HEK293 (cell line): ENCODE results near the gene BRSK1.

Experiments
- CTCF ChIA-PET: fragments of 350-600 bp; formaldehyde crosslinking; extraction: SDS; loops from one replicate; lab custom pipeline; 2021; ENCODE audit warnings: antibody characterized with exemption; lab: Yijun Ruan, JAX
- POLR2A ChIA-PET: fragments of 300-600 bp; formaldehyde crosslinking; extraction: SDS; loops from one replicate; lab custom pipeline; 2020; ENCODE audit warnings: antibody characterized with exemption, inconsistent platforms; lab: Yijun Ruan, JAX
- H3K27ac ChIP-seq: fragments of 200-500 bp; sonication (Bioruptor generic); 2 replicates; pipeline ENCODE4 v1.5.1; 2014; ENCODE audit warnings: low read depth, low read length, control low read depth, inconsistent platforms; ENCODE audit errors: extremely low read depth
- H3K36me3 ChIP-seq, 2 experiments: fragments of 200-500 bp in 1 of 2; sonication (Bioruptor generic) in 1 of 2; 1 replicate in 1 of 2; 2 replicates in 1 of 2; pipeline ENCODE4 v1.5.1; 2014 to 2017; ENCODE audit warnings: inconsistent platforms in 2 of 2, low read length in 2 of 2; ENCODE audit not compliant: control insufficient read depth in 2 of 2, insufficient read depth in 1 of 2
- H3K4me1 ChIP-seq: fragments of 200-500 bp; sonication (Bioruptor generic); 2 replicates; pipeline ENCODE4 v1.5.1; 2014; ENCODE audit warnings: mild to moderate bottlenecking, low read length, inconsistent platforms; ENCODE audit not compliant: control insufficient read depth, insufficient read depth
- H3K4me3 ChIP-seq: 2 replicates; pipeline ENCODE4 v1.5.1; 2011; ENCODE audit warnings: low read depth, mild to moderate bottlenecking, control low read depth, low read length, moderate library complexity
- H3K9me3 ChIP-seq: fragments of 200-500 bp; sonication (Bioruptor generic); 2 replicates; pipeline ENCODE4 v1.5.1; 2014; ENCODE audit warnings: low read depth, low read length, inconsistent platforms; ENCODE audit not compliant: control insufficient read depth, insufficient read depth
- GLIS1 ChIP-seq: fragments of 450-650 bp; formaldehyde crosslinking; IDR thresholded peaks from 2 replicates; pipeline ENCODE4 v1.5.1; 2016; ENCODE audit warnings: missing biosample characterization, missing genetic modification characterization
- MZF1 ChIP-seq: fragments of 450-650 bp; formaldehyde crosslinking; IDR thresholded peaks from 2 replicates; pipeline ENCODE4 v1.5.1; 2017; ENCODE audit warnings: missing biosample characterization, missing genetic modification characterization, borderline replicate concordance
- PRDM1 ChIP-seq: fragments of 450-650 bp; formaldehyde crosslinking; IDR thresholded peaks from 2 replicates; pipeline ENCODE4; 2016; ENCODE audit warnings: missing biosample characterization, missing genetic modification characterization
- SETDB1 ChIP-seq: IDR thresholded peaks from one replicate; pipeline ENCODE4 v1.6.1; 2017; ENCODE audit warnings: mild to moderate bottlenecking, low read length, moderate library complexity, mixed read lengths; ENCODE audit not compliant: insufficient read length
- ZBTB8A ChIP-seq: fragments of 450-650 bp; formaldehyde crosslinking; IDR thresholded peaks from 2 replicates; pipeline ENCODE4 v1.5.1; 2016; ENCODE audit warnings: missing biosample characterization, missing genetic modification characterization
- ZFP3 ChIP-seq: fragments of 450-650 bp; formaldehyde crosslinking; IDR thresholded peaks from 2 replicates; pipeline ENCODE4 v1.5.1; 2016; ENCODE audit warnings: low read depth, missing biosample characterization, missing genetic modification characterization
- ZNF112 ChIP-seq: fragments of 450-650 bp; formaldehyde crosslinking; IDR thresholded peaks from 2 replicates; pipeline ENCODE4 v1.5.0; 2017; ENCODE audit warnings: missing biosample characterization, missing genetic modification characterization
- ZNF121 ChIP-seq: fragments of 450-650 bp; formaldehyde crosslinking; IDR thresholded peaks from 2 replicates; pipeline ENCODE4 v1.5.1; 2016; ENCODE audit warnings: missing biosample characterization, missing genetic modification characterization
- ZNF132 ChIP-seq: fragments of 450-650 bp; formaldehyde crosslinking; IDR thresholded peaks from 2 replicates; pipeline ENCODE4 v1.5.1; 2017; ENCODE audit warnings: missing biosample characterization, missing genetic modification characterization, borderline replicate concordance
- ZNF18 ChIP-seq: fragments of 450-650 bp; formaldehyde crosslinking; IDR thresholded peaks from 2 replicates; pipeline ENCODE4 v1.5.1; 2016; ENCODE audit warnings: missing biosample characterization, missing genetic modification characterization
- ZNF239 ChIP-seq: fragments of 450-650 bp; formaldehyde crosslinking; IDR thresholded peaks from 2 replicates; pipeline ENCODE4 v1.5.1; 2016; ENCODE audit warnings: missing biosample characterization, missing genetic modification characterization
- ZNF274 ChIP-seq, 2 experiments: fragments of 200-500 bp in 1 of 2; fragments of 450-650 bp in 1 of 2; sonication (Bioruptor generic) in 1 of 2; formaldehyde crosslinking in 1 of 2; IDR thresholded peaks; 2 replicates each; pipeline versions ENCODE4 v1.5.1 to v1.6.1; 2014 to 2016; ENCODE audit warnings: borderline replicate concordance in 1 of 2, inconsistent platforms in 1 of 2, low read length in 1 of 2, missing biosample characterization in 1 of 2, missing genetic modification characterization in 1 of 2
- ZNF302 ChIP-seq: fragments of 450-650 bp; formaldehyde crosslinking; IDR thresholded peaks from 2 replicates; pipeline ENCODE4 v1.5.1; 2016; ENCODE audit warnings: missing biosample characterization, missing genetic modification characterization, low read depth
- ZNF341 ChIP-seq: fragments of 450-650 bp; formaldehyde crosslinking; IDR thresholded peaks from 2 replicates; pipeline ENCODE4; 2016; ENCODE audit warnings: low read depth, missing biosample characterization, missing genetic modification characterization
- ZNF521 ChIP-seq: fragments of 450-650 bp; formaldehyde crosslinking; IDR thresholded peaks from 2 replicates; pipeline ENCODE4 v1.5.1; 2017; ENCODE audit warnings: missing biosample characterization, mild to moderate bottlenecking, missing genetic modification characterization
- ZNF560 ChIP-seq: fragments of 450-650 bp; formaldehyde crosslinking; IDR thresholded peaks from 2 replicates; pipeline ENCODE4 v1.5.1; 2017; ENCODE audit warnings: missing biosample characterization, missing genetic modification characterization, borderline replicate concordance
- ZNF654 ChIP-seq: fragments of 450-650 bp; formaldehyde crosslinking; IDR thresholded peaks from 2 replicates; pipeline ENCODE4 v1.5.1; 2016; ENCODE audit warnings: low read depth, missing biosample characterization, missing genetic modification characterization
- ZNF768 ChIP-seq: fragments of 450-650 bp; formaldehyde crosslinking; IDR thresholded peaks from 2 replicates; pipeline ENCODE4 v1.5.1; 2018; ENCODE audit warnings: missing biosample characterization, mild to moderate bottlenecking, missing genetic modification characterization
- ZNF792 ChIP-seq: fragments of 450-650 bp; formaldehyde crosslinking; IDR thresholded peaks from 2 replicates; pipeline ENCODE4 v1.5.1; 2016; ENCODE audit warnings: missing biosample characterization, missing genetic modification characterization
- TF ChIP-seq, protein P1 (sequence below): fragments of 450-650 bp; formaldehyde crosslinking; IDR thresholded peaks from 2 replicates; pipeline ENCODE4 v1.5.1; 2017; ENCODE audit warnings: missing biosample characterization, missing genetic modification characterization
- TF ChIP-seq, protein P2 (sequence below): fragments of 450-650 bp; formaldehyde crosslinking; IDR thresholded peaks from 2 replicates; pipeline ENCODE4 v1.5.1; 2016; ENCODE audit warnings: missing biosample characterization, missing genetic modification characterization
- TF ChIP-seq, protein P3 (sequence below): fragments of 450-650 bp; formaldehyde crosslinking; IDR thresholded peaks from 2 replicates; pipeline ENCODE4; 2016; ENCODE audit warnings: missing biosample characterization, missing genetic modification characterization

BRSK1 gene

DNA sequence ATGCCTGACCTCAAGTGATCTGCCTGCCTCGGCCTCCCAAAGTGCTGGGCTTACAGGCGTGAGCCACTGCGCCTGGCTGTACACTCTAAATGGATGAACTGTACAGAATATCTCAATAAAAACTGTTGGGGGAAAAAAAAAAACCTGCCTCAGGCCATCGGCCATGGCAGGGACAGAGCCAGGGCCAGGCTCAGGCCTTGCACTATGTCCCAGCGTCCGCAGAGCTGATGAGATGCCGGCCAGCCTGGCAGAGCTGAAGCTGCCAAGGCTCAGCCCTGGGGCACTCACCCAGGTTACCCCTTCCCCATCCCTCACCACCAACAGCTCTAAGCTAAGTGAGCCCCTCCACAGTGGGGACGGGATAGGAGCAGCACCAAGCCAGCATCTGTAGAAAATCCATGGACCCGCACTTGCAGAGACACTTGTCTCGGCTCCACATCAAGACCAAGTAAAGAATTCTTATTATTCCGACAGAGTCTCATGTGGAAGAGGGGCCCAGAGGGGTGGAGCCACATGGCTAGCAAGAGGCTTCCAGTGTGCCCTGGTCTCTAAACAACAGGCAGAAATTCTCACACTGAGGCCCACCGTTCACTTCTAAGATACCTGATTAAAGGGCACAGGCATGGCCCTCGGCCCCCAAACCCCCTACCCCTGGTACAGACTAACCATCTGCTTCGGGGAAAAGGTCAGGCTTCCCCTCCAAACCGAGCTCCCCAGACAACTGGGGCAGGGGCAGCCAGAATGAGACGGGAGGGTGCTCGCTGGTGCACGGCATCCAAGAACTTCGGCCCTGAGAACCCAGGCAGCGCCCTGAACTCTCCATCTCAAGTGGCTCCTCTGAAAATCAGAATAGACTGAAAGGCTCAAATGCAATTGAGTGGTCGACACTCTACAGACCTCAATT, 30.8 kb upstream of the BRSK1 start:
- H3K4me3 ChIP-seq = no peak overlapping the region
- CTCF ChIA-PET = interaction anchor here (1.0 kb wide), 1 partner anchor 93 kb away, joined by 3 read pairs; no protein-coding TSS in a partner anchor
- H3K4me1 ChIP-seq = peaks cover 21% of the 10 kb centered on the region
- no peaks in the 10 kb centered on the region for H3K9me3 ChIP-seq
- peaks cover 0 to 49% of the 10 kb centered on the region in 2 experiments; a peak in 2 of 3 replicates for H3K36me3 ChIP-seq
- POLR2A ChIA-PET = interaction anchor here (0.7 kb wide), 1 partner anchor 36 kb away, joined by 10 read pairs; no protein-coding TSS in a partner anchor
- no peak overlapping the region for H3K27ac ChIP-seq
- TF ChIP-seq ZNF560 (no peak), ZFP3 (tag by site-specific recombination) (no peak), ZNF521 (tag by site-specific recombination) (no peak), ZNF132 (tag by site-specific recombination) (no peak), MZF1 (tag by site-specific recombination) (no peak), ZNF302 (tag by site-specific recombination) (no peak), ZNF792 (tag by site-specific recombination) (no peak), ZNF112 (tag by site-specific recombination) (no peak), GLIS1 (tag by site-specific recombination) (no peak), ZNF654 (no peak), ZBTB8A (tag by site-specific recombination) (no peak), ZNF341 (tag by site-specific recombination) (no peak), ZNF18 (tag by site-specific recombination) (no peak), ZNF768 (no peak)
- TF ChIP-seq, protein P1, sequence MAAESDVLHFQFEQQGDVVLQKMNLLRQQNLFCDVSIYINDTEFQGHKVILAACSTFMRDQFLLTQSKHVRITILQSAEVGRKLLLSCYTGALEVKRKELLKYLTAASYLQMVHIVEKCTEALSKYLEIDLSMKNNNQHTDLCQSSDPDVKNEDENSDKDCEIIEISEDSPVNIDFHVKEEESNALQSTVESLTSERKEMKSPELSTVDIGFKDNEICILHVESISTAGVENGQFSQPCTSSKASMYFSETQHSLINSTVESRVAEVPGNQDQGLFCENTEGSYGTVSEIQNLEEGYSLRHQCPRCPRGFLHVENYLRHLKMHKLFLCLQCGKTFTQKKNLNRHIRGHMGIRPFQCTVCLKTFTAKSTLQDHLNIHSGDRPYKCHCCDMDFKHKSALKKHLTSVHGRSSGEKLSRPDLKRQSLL (tag by site-specific recombination) = no peak
- TF ChIP-seq, protein P2, sequence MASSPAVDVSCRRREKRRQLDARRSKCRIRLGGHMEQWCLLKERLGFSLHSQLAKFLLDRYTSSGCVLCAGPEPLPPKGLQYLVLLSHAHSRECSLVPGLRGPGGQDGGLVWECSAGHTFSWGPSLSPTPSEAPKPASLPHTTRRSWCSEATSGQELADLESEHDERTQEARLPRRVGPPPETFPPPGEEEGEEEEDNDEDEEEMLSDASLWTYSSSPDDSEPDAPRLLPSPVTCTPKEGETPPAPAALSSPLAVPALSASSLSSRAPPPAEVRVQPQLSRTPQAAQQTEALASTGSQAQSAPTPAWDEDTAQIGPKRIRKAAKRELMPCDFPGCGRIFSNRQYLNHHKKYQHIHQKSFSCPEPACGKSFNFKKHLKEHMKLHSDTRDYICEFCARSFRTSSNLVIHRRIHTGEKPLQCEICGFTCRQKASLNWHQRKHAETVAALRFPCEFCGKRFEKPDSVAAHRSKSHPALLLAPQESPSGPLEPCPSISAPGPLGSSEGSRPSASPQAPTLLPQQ (tag by site-specific recombination) = no peak
- TF ChIP-seq, protein P3, sequence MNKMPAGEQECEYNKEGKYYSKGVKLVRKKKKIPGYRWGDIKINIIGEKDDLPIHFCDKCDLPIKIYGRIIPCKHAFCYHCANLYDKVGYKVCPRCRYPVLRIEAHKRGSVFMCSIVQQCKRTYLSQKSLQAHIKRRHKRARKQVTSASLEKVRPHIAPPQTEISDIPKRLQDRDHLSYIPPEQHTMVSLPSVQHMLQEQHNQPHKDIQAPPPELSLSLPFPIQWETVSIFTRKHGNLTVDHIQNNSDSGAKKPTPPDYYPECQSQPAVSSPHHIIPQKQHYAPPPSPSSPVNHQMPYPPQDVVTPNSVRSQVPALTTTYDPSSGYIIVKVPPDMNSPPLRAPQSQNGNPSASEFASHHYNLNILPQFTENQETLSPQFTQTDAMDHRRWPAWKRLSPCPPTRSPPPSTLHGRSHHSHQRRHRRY = no peak

DNA sequence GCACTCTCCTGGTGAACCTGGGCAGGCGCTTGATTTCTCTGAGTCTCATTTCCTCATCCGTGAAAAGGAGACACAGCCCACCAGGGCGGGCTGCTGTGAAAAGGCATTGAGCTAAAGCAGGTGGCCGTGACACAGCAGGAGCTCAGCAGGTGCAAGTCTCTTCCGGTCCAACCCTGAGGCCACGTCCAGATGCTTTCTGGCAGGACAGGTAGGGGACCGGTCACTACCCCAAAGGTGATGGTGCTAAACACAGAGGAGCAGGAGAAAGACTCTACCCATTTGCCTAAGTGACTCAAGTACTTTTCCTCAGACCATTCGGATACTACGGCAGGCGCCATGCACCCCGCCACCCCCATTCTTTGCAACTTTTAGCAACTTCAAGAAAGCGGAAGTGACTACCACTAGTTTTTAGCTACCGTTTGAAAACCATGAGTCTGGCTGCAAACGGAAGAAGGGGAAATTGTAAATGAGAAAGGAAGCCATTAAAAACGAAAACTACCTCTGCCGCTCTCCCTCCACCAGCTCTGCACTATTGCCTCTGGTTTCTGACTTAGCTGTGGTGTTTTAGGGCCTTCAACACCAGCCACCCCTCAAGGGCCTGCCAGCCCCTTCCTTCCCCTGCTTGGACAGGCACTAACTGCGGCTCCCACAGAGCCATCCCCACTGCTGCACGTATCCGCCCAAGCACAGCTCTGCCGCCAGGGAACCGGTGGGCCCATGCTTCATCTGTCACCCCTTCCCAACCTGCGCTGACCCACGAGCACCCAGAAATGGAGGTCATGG, 29.8 kb upstream of the BRSK1 start:
- no peak overlapping the region for H3K4me3 ChIP-seq
- H3K9me3 ChIP-seq = no peaks in the 10 kb centered on the region
- TF ChIP-seq SETDB1 = no peak
- TF ChIP-seq ZNF239 (tag by site-specific recombination) = no peak
- no peak for TF ChIP-seq ZNF274 (IDR thresholded peaks at IDR 0.05; ENCODE audit: low read length)
- no peak for TF ChIP-seq ZNF274 (tag by site-specific recombination; IDR thresholded peaks at IDR 0.05; ENCODE audit: borderline replicate concordance)
- peak; percentile 27; the same call in 1 of the 2 replicates for TF ChIP-seq PRDM1 (tag by site-specific recombination)
- TF ChIP-seq ZNF121 (tag by site-specific recombination) = no peak
- peaks cover 0 to 44% of the 10 kb centered on the region in 2 experiments; a peak in 2 of 3 replicates for H3K36me3 ChIP-seq
- H3K27ac ChIP-seq = no peak overlapping the region
- peaks cover 21% of the 10 kb centered on the region for H3K4me1 ChIP-seq
- ChIA-PET POLR2A (no interaction called here), CTCF (interaction anchor here (0.9 to 1.3 kb wide), 3 partner anchors 18 to 47 kb away, joined by 3 to 6 read pairs (median 4); no protein-coding TSS in a partner anchor)
